A673 (cell line): ENCODE results near the gene MTREX. TPM values are rescaled to one million over a fixed set of nuclear protein-coding genes. Genes with fewer than 3 reads are reported as not detected.

ENCODE experiments used
- BruUV-seq: library from RNA; stranded (reverse); fragments of 400-500 nt; replicated peaks from 2 replicates; lab custom pipeline; 2021; lab: Mats Ljungman, UMichigan
- CTCF ChIA-PET: fragments of 300-600 bp; sonication (Branson Sonifier 250); formaldehyde crosslinking; loops from one replicate; lab custom pipeline; 2022; ENCODE audit warnings: antibody characterized with exemption; lab: Charles Lee
- POLR2A ChIA-PET: fragments of 300-600 bp; sonication (Branson Sonifier 250); formaldehyde crosslinking; loops from one replicate; lab custom pipeline; 2022; ENCODE audit warnings: antibody characterized with exemption; ENCODE audit not compliant: low non-redundant PET; lab: Charles Lee
- DNase-seq: peaks from one replicate; pipeline ENCODE4 v3.0.0-alpha.2; 2015; ENCODE audit warnings: low spot score
- H3K27ac ChIP-seq: fragments of 200-600 bp; sonication (generic); 2 replicates; pipeline ENCODE4 v1.5.1; 2016; ENCODE audit warnings: mixed run types, low read depth, mild to moderate bottlenecking, mixed read lengths, antibody characterized with exemption, low read length; ENCODE audit not compliant: poor library complexity, severe bottlenecking
- H3K27me3 ChIP-seq: fragments of 200-600 bp; sonication (generic); replicated peaks from 2 replicates; pipeline ENCODE4 v1.6.1; 2017; ENCODE audit warnings: mixed run types, low read depth, mild to moderate bottlenecking, mixed read lengths, antibody characterized with exemption, low read length; ENCODE audit not compliant: insufficient read depth, poor library complexity
- H3K36me3 ChIP-seq: fragments of 200-600 bp; sonication (generic); 2 replicates; pipeline ENCODE4 v1.6.1; 2016; ENCODE audit warnings: mixed run types, mild to moderate bottlenecking, mixed read lengths, antibody characterized with exemption, low read length; ENCODE audit not compliant: insufficient read depth, poor library complexity, severe bottlenecking
- H3K4me1 ChIP-seq: fragments of 200-600 bp; sonication (generic); 2 replicates; pipeline ENCODE4 v1.6.1; 2017; ENCODE audit warnings: mixed run types, mild to moderate bottlenecking, mixed read lengths, antibody characterized with exemption, low read length; ENCODE audit not compliant: insufficient read depth, poor library complexity, severe bottlenecking
- H3K4me3 ChIP-seq: fragments of 200-600 bp; sonication (generic); 2 replicates; pipeline ENCODE4 v1.5.1; 2016; ENCODE audit warnings: low read depth, mixed run types, mild to moderate bottlenecking, mixed read lengths, low read length; ENCODE audit not compliant: poor library complexity, severe bottlenecking
- H3K9me3 ChIP-seq: fragments of 200-600 bp; sonication (generic); 2 replicates; pipeline ENCODE4 v1.6.1; 2016; ENCODE audit warnings: mixed run types, low read depth, mild to moderate bottlenecking, mixed read lengths, antibody characterized with exemption, low read length; ENCODE audit not compliant: poor library complexity, severe bottlenecking
- CTCF ChIP-seq: fragments of 300-800, 200-600 bp; sonication (generic); conservative IDR thresholded peaks from 2 replicates; pipeline ENCODE4 v1.5.1; 2017; ENCODE audit warnings: low read depth, mild to moderate bottlenecking, antibody characterized with exemption, low read length, moderate library complexity, mixed read lengths
- EZH2 ChIP-seq: fragments of 200-600 bp; sonication (generic); IDR thresholded peaks from 2 replicates; pipeline ENCODE4 v1.6.1; 2017; ENCODE audit warnings: borderline replicate concordance, low read depth, mild to moderate bottlenecking, mixed read lengths, antibody characterized with exemption, low read length; ENCODE audit not compliant: poor library complexity, severe bottlenecking
- intact Hi-C: fragments of 100-400 bp; cut with micrococcal nuclease; formaldehyde crosslinking; loops from one replicate; pipeline ENCODE4 v1.10.0; 2022; ENCODE audit not compliant: unreplicated experiment
- total RNA-seq: library from RNA; stranded (reverse); gene quantifications from 2 replicates; pipeline ENCODE4 v1.2.3, GENCODE V29; 2021

The MTREX gene
- total RNA-seq, 1 experiment from 2014 or later, result 135 TPM

GRCh38 chr5:55344392-55344992 is 36.7 kb downstream of the MTREX start:
- peak; percentile 88 for TF ChIP-seq CTCF
- TF ChIP-seq EZH2, result no peak
- no peak overlapping the region for H3K4me3 ChIP-seq
- intact Hi-C loops, result loop anchor here (5.0 kb wide), 1 partner anchor 348 kb away; no protein-coding TSS in a partner anchor
- H3K4me1 ChIP-seq, result peaks cover 5% of the 10 kb centered on the region
- H3K36me3 ChIP-seq, result peaks cover 55% of the 10 kb centered on the region
- peak; percentile 57 for DNase-seq
- CTCF ChIA-PET, result no interaction called here
- POLR2A ChIA-PET, result no interaction called here
- no peaks in the 10 kb centered on the region for H3K27me3 ChIP-seq
- no peak overlapping the region for H3K27ac ChIP-seq
- no TSS peak for BruUV-seq
- no peaks in the 10 kb centered on the region for H3K9me3 ChIP-seq

- Histone ChIP-seq H3K27ac (no peak overlapping the region), H3K27me3 (no peaks in the 10 kb centered on the region), H3K4me1 (peaks cover 5% of the 10 kb centered on the region), H3K36me3 (peaks cover 64% of the 10 kb centered on the region), H3K9me3 (no peaks in the 10 kb centered on the region), H3K4me3 (no peak overlapping the region)
- no peak for TF ChIP-seq CTCF
- CTCF ChIA-PET, result no interaction called here
- intact Hi-C loops, result no loop called here
- no TSS peak for BruUV-seq
- no peak for DNase-seq
- POLR2A ChIA-PET, result no interaction called here
Observed at GRCh38 chr5:55345327-55345726, 37.5 kb downstream of the MTREX start.

- intact Hi-C loops, result no loop called here
- TF ChIP-seq EZH2, result no peak
- no peak for TF ChIP-seq CTCF
- Histone ChIP-seq H3K27me3 (no peaks in the 10 kb centered on the region), H3K4me1 (no peaks in the 10 kb centered on the region), H3K9me3 (no peaks in the 10 kb centered on the region), H3K36me3 (peaks cover 76% of the 10 kb centered on the region), H3K27ac (no peak overlapping the region), H3K4me3 (no peak overlapping the region)
- no TSS peak for BruUV-seq
- ChIA-PET POLR2A (no interaction called here), CTCF (no interaction called here)
- no peak for DNase-seq
Observed at GRCh38 chr5:55347786-55348185, 40.0 kb downstream of the MTREX start.
